GM12878 (cell line): Measurements from ENCODE around the gene EP400. TPM values are rescaled to one million over a fixed set of nuclear protein-coding genes. Genes with fewer than 3 reads are reported as not detected.

Experiments
- ATAC-seq: fragments of 200-7000 bp; cut with Tn5 transposase; 3 replicates; pipeline ENCODE4 v1.9.1; 2020; ENCODE audit warnings: mild to moderate bottlenecking, moderate library complexity
- BruUV-seq: library from RNA; stranded (reverse); fragments of 400-500 nt; replicated peaks from 2 replicates; lab custom pipeline; 2021; lab: Mats Ljungman, UMichigan
- CTCF ChIA-PET: fragments of 300-600 bp; sonication (Branson Sonifier 250); formaldehyde crosslinking; extraction: SDS; loops from one replicate; lab custom pipeline; 2021; ENCODE audit warnings: inconsistent platforms; lab: Yijun Ruan, JAX
- POLR2A ChIA-PET: fragments of 350-600 bp; formaldehyde crosslinking; extraction: SDS; loops from one replicate; lab custom pipeline; 2021; ENCODE audit warnings: inconsistent platforms; lab: Charles Lee
- RAD21 ChIA-PET: fragments of 300-600 bp; sonication (Branson Sonifier 250); formaldehyde crosslinking; loops from one replicate; lab custom pipeline; 2023; ENCODE audit warnings: antibody characterized with exemption; ENCODE audit not compliant: unreplicated experiment; lab: Charles Lee
- SMC1A ChIA-PET: fragments of 300-600 bp; sonication (Branson Sonifier 250); formaldehyde crosslinking; loops from one replicate; lab custom pipeline; 2023; ENCODE audit not compliant: unreplicated experiment, uncharacterized antibody; lab: Charles Lee
- DNase-seq: peaks from one replicate; pipeline ENCODE4 v3.0.0-alpha.2; 2011; ENCODE audit warnings: low read depth, low spot score
- FAIRE-seq: peaks from 3 replicates; lab custom pipeline; 2011; peaks lifted over from hg19 to GRCh38; lab: Jason Lieb, UNC
- H2AFZ ChIP-seq: 2 replicates; pipeline ENCODE4 v1.6.0; 2011; ENCODE audit warnings: low read depth, low read length, control low read depth; ENCODE audit not compliant: control insufficient read depth
- H3K27ac ChIP-seq: 2 replicates; pipeline ENCODE4 v1.5.1; 2011; ENCODE audit warnings: control low read depth; ENCODE audit not compliant: control insufficient read depth, insufficient read depth
- H3K27me3 ChIP-seq, 2 experiments: replicated peaks in 1 of 2; 2 replicates each; pipeline versions ENCODE4 v1.6.0 to v1.6.1; 2011; ENCODE audit warnings: low read length in 1 of 2; ENCODE audit not compliant: control insufficient read depth in 2 of 2, insufficient read depth in 2 of 2
- H3K36me3 ChIP-seq, 2 experiments: 2 replicates each; pipeline ENCODE4 v1.5.1; 2011; ENCODE audit warnings: low read length in 1 of 2; ENCODE audit not compliant: control insufficient read depth in 2 of 2, insufficient read depth in 2 of 2
- H3K4me1 ChIP-seq: 2 replicates; pipeline ENCODE4 v1.6.1; 2011; ENCODE audit warnings: mild to moderate bottlenecking, low read length, moderate library complexity, mixed read lengths; ENCODE audit not compliant: control insufficient read depth, insufficient read depth
- H3K4me2 ChIP-seq: 2 replicates; pipeline ENCODE4 v1.6.0; 2011; ENCODE audit warnings: control low read depth; ENCODE audit not compliant: control insufficient read depth, insufficient read depth
- H3K4me3 ChIP-seq: fragments of 200-600 bp; sonication (generic); 2 replicates; pipeline ENCODE4 v1.5.1; 2016
- H3K79me2 ChIP-seq: 2 replicates; pipeline ENCODE4 v1.6.0; 2011; ENCODE audit warnings: low read length; ENCODE audit not compliant: control insufficient read depth, insufficient read depth
- H3K9ac ChIP-seq: 2 replicates; pipeline ENCODE4 v1.8.0; 2011; ENCODE audit warnings: low read length, control low read depth, mixed read lengths; ENCODE audit not compliant: control insufficient read depth, insufficient read depth
- H3K9me3 ChIP-seq: replicated peaks from 3 replicates; pipeline ENCODE4 v1.5.1; 2011; ENCODE audit warnings: mild to moderate bottlenecking, low read length; ENCODE audit not compliant: control insufficient read depth, insufficient read depth
- H4K20me1 ChIP-seq: 2 replicates; pipeline ENCODE4 v1.6.0; 2011; ENCODE audit not compliant: control insufficient read depth, insufficient read depth
- CHD4 ChIP-seq: fragments of 200-600 bp; sonication (generic); IDR thresholded peaks from 2 replicates; pipeline ENCODE4 v1.6.1; 2016; ENCODE audit warnings: mild to moderate bottlenecking
- CREM ChIP-seq: IDR thresholded peaks from 2 replicates; pipeline ENCODE4 v1.6.1; 2014; ENCODE audit warnings: antibody characterized with exemption, low read depth
- EP300 ChIP-seq, 2 experiments: fragments of 150-350 bp in 1 of 2; IDR thresholded peaks; 2 replicates each; pipeline ENCODE4 v1.6.1; 2011 to 2012; ENCODE audit warnings: low read depth in 2 of 2, low read length in 2 of 2, borderline replicate concordance in 1 of 2, improper control_type of control experiment in 1 of 2, inconsistent platforms in 1 of 2; ENCODE audit not compliant: control insufficient read depth in 1 of 2
- KDM1A ChIP-seq: fragments of 200-600 bp; sonication (generic); IDR thresholded peaks from 2 replicates; pipeline ENCODE4 v1.6.1; 2016; ENCODE audit warnings: borderline replicate concordance
- MYC ChIP-seq: IDR thresholded peaks from 2 replicates; pipeline ENCODE4 v1.6.1; 2011; ENCODE audit warnings: mild to moderate bottlenecking, low read length, moderate library complexity, inconsistent platforms; ENCODE audit not compliant: insufficient read depth, insufficient replicate concordance, insufficient read length, severe bottlenecking
- NFYA ChIP-seq: IDR thresholded peaks from 2 replicates; pipeline ENCODE4 v1.6.1; 2011; ENCODE audit warnings: low read depth, mild to moderate bottlenecking, low read length, improper control_type of control experiment, borderline replicate concordance
- NR2C1 ChIP-seq: fragments of 450-650 bp; IDR thresholded peaks from 2 replicates; pipeline ENCODE4 v1.6.1; 2017; ENCODE audit warnings: antibody characterized with exemption, mild to moderate bottlenecking, moderate library complexity
- RAD51 ChIP-seq: fragments of 450-650 bp; IDR thresholded peaks from 2 replicates; pipeline ENCODE4 v1.6.1; 2016; ENCODE audit warnings: moderate library complexity, mild to moderate bottlenecking, inconsistent platforms
- RCOR1 ChIP-seq: conservative IDR thresholded peaks from 2 replicates; pipeline ENCODE4 v1.6.1; 2012; ENCODE audit warnings: low read depth, low read length, improper control_type of control experiment
- SMAD5 ChIP-seq: IDR thresholded peaks from 2 replicates; pipeline ENCODE4 v1.6.1; 2016; ENCODE audit warnings: antibody characterized with exemption, low read depth
- TCF3 ChIP-seq: IDR thresholded peaks from 2 replicates; pipeline ENCODE4 v1.6.1; 2012; ENCODE audit warnings: low read depth, mild to moderate bottlenecking, low read length, borderline replicate concordance; ENCODE audit not compliant: insufficient read depth
- ZNF24 ChIP-seq: fragments of 450-650 bp; IDR thresholded peaks from 2 replicates; pipeline ENCODE4 v1.6.1; 2017; ENCODE audit warnings: antibody characterized with exemption, mild to moderate bottlenecking
- WGBS: methylation state at CpG from one replicate; pipeline ENCODE4 v1.1.6; 2016; ENCODE audit warnings: low lambda C conversion rate; ENCODE audit not compliant: insufficient replicate concordance, insufficient coverage; ENCODE audit errors: missing lambda C conversion rate; 5-methylcytosine and 5-hydroxymethylcytosine counted together
- in situ Hi-C: fragments of 300-500 bp; cut with MboI; formaldehyde crosslinking; loops from 9 replicates; pipeline ENCODE4 v1.14.3; 2018; ENCODE audit warnings: mixed read lengths
- intact Hi-C: fragments of 100-400 bp; cut with micrococcal nuclease; formaldehyde crosslinking; loops from one replicate; pipeline ENCODE4 v1.14.2; 2022; ENCODE audit not compliant: unreplicated experiment
- polyA plus RNA-seq, 11 experiments: library from polyadenylated mRNA; depleted of rRNA in 4 of 11; unstranded in 6 of 11; stranded (reverse) in 5 of 11; fragments of >200 nt; fragmentation: Nextera tagmentation in 4 of 11; fragmentation: Illumina TruSeq in 1 of 11; extraction: Ambion mirVana in 4 of 11; extraction: Trizol in 1 of 11; gene quantifications; 1 replicate in 1 of 11; 2 replicates in 10 of 11; pipeline versions ENCODE4 v1.2.1 to v1.2.3, GENCODE V29; 2011 to 2016; ENCODE audit warnings: inconsistent platforms in 2 of 11, missing spikeins in 2 of 11, low read depth in 1 of 11
- total RNA-seq, 4 experiments: library from RNA; depleted of rRNA in 3 of 4; stranded (reverse); fragments of >200 nt in 3 of 4; fragmentation: Illumina TruSeq in 1 of 4; extraction: Trizol in 1 of 4; gene quantifications; 2 replicates each; pipeline versions ENCODE4 v1.2.1 to v1.2.3, GENCODE V29; 2013 to 2021
- TF ChIP-seq, protein P1 (sequence below): IDR thresholded peaks from 2 replicates; pipeline ENCODE4 v1.6.1; 2012; ENCODE audit warnings: low read depth, low read length, improper control_type of control experiment
- TF ChIP-seq, protein P2 (sequence below): IDR thresholded peaks from 2 replicates; pipeline ENCODE4 v1.6.1; 2011; ENCODE audit warnings: low read depth, mild to moderate bottlenecking, low read length, moderate library complexity, borderline replicate concordance; ENCODE audit errors: extremely low read depth
- TF ChIP-seq, protein P3 (sequence below): IDR thresholded peaks from 2 replicates; pipeline ENCODE4 v1.6.1; 2012; ENCODE audit warnings: low read depth, low read length, improper control_type of control experiment
- TF ChIP-seq, protein P4 (sequence below): IDR thresholded peaks from 2 replicates; pipeline ENCODE4 v1.6.1; 2011; ENCODE audit warnings: borderline replicate concordance, low read depth, mild to moderate bottlenecking, moderate library complexity, mixed read lengths, low read length; ENCODE audit not compliant: insufficient read depth; ENCODE audit errors: extremely low read length
- TF ChIP-seq, protein P5 (sequence below): fragments of 150-350 bp; IDR thresholded peaks from 2 replicates; pipeline ENCODE4 v1.6.1; 2014; ENCODE audit warnings: mild to moderate bottlenecking, low read depth, low read length
- TF ChIP-seq, protein P6 (sequence below): IDR thresholded peaks from 2 replicates; pipeline ENCODE4 v1.6.1; 2012; ENCODE audit warnings: low read length, inconsistent platforms

EP400 gene
- total and polyA plus RNA-seq, 10 of the 15 experiments (the other 5 are each of a cell fraction or from before 2014, with no cell fraction given) = 3.8 to 44.2 (median 8.4) TPM

DNA sequence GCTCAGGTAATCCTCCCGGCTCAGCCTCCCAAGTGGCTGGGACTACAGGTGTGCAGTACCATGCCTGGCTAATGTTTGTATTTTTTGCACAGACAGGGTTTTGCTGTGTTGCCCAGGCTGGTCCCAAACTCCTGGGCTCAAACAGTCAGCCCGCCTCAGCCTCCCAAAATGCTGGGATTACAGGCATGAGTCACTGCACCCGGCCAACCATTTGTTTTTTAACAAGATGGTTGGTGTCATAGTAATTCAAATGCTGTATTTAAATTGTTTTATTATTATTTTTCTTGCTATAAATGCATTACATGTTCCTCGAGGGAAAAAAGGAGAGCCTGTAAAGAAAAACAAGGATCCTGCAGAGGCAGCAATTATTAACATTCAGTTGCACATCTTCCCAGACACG is 83.9 kb downstream of the EP400 start:
- Histone ChIP-seq H3K9me3 (no peaks in the 10 kb centered on the region), H3K27me3 (no peaks in the 10 kb centered on the region), H3K36me3 (peaks cover 23 to 38% of the 10 kb centered on the region in 2 experiments; a peak in 3 of 4 replicates), H3K4me2 (no peak overlapping the region), H3K4me3 (no peak overlapping the region), H2AFZ (no peak overlapping the region), H3K27ac (no peak overlapping the region), H3K79me2 (no peaks in the 10 kb centered on the region), H4K20me1 (no peaks in the 10 kb centered on the region; the same call in 1 of the 2 replicates), H3K9ac (no peak overlapping the region), H3K4me1 (no peaks in the 10 kb centered on the region)
- RAD21 ChIA-PET = no interaction called here
- no peak for TF ChIP-seq SMAD5
- no peak for TF ChIP-seq CHD4
- TF ChIP-seq, protein P1, sequence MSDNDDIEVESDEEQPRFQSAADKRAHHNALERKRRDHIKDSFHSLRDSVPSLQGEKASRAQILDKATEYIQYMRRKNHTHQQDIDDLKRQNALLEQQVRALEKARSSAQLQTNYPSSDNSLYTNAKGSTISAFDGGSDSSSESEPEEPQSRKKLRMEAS = no peak
- no peak for TF ChIP-seq ZNF24
- no peak for TF ChIP-seq NR2C1
- no peak for TF ChIP-seq RAD51
- no peak for TF ChIP-seq NFYA
- TF ChIP-seq, protein P2, sequence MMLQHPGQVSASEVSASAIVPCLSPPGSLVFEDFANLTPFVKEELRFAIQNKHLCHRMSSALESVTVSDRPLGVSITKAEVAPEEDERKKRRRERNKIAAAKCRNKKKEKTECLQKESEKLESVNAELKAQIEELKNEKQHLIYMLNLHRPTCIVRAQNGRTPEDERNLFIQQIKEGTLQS = no peak
- no peak for TF ChIP-seq KDM1A
- TF ChIP-seq, protein P3, sequence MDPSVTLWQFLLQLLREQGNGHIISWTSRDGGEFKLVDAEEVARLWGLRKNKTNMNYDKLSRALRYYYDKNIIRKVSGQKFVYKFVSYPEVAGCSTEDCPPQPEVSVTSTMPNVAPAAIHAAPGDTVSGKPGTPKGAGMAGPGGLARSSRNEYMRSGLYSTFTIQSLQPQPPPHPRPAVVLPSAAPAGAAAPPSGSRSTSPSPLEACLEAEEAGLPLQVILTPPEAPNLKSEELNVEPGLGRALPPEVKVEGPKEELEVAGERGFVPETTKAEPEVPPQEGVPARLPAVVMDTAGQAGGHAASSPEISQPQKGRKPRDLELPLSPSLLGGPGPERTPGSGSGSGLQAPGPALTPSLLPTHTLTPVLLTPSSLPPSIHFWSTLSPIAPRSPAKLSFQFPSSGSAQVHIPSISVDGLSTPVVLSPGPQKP = no peak
- no peak for TF ChIP-seq TCF3
- TF ChIP-seq, protein P4, sequence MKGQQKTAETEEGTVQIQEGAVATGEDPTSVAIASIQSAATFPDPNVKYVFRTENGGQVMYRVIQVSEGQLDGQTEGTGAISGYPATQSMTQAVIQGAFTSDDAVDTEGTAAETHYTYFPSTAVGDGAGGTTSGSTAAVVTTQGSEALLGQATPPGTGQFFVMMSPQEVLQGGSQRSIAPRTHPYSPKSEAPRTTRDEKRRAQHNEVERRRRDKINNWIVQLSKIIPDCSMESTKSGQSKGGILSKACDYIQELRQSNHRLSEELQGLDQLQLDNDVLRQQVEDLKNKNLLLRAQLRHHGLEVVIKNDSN = no peak
- no peak for TF ChIP-seq EP300 (IDR thresholded peaks at IDR 0.05; ENCODE audit: borderline replicate concordance in 1 of 2, control insufficient read depth in 1 of 2, low read depth in 2 of 2, low read length in 2 of 2)
- TF ChIP-seq CREM = no peak
- TF ChIP-seq MYC = no peak
- TF ChIP-seq, protein P5, sequence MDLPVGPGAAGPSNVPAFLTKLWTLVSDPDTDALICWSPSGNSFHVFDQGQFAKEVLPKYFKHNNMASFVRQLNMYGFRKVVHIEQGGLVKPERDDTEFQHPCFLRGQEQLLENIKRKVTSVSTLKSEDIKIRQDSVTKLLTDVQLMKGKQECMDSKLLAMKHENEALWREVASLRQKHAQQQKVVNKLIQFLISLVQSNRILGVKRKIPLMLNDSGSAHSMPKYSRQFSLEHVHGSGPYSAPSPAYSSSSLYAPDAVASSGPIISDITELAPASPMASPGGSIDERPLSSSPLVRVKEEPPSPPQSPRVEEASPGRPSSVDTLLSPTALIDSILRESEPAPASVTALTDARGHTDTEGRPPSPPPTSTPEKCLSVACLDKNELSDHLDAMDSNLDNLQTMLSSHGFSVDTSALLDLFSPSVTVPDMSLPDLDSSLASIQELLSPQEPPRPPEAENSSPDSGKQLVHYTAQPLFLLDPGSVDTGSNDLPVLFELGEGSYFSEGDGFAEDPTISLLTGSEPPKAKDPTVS = no peak
- TF ChIP-seq RCOR1 = no peak
- TF ChIP-seq, protein P6, sequence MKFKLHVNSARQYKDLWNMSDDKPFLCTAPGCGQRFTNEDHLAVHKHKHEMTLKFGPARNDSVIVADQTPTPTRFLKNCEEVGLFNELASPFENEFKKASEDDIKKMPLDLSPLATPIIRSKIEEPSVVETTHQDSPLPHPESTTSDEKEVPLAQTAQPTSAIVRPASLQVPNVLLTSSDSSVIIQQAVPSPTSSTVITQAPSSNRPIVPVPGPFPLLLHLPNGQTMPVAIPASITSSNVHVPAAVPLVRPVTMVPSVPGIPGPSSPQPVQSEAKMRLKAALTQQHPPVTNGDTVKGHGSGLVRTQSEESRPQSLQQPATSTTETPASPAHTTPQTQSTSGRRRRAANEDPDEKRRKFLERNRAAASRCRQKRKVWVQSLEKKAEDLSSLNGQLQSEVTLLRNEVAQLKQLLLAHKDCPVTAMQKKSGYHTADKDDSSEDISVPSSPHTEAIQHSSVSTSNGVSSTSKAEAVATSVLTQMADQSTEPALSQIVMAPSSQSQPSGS = no peak
- BruUV-seq = no TSS peak
- WGBS = 93% methylated on average over 5 of the region's 5 CpGs
- in situ Hi-C loops (no loop called here), intact Hi-C loops (no loop called here)
- DNase-seq = no peak
- POLR2A ChIA-PET = no interaction called here
- no peak for ATAC-seq
- CTCF ChIA-PET = no interaction called here
- SMC1A ChIA-PET = no interaction called here
- FAIRE-seq = no peak
